ENCODE results near the gene ERP27.

The ERP27 gene

GRCh38 chr12:14959463-14959862 lies 21.1 kb upstream of the ERP27 start:
- DNase-seq, result no peak

- no peak for DNase-seq
Observed at GRCh38 chr12:14959126-14959440, 20.7 kb upstream of the ERP27 start.

DNA sequence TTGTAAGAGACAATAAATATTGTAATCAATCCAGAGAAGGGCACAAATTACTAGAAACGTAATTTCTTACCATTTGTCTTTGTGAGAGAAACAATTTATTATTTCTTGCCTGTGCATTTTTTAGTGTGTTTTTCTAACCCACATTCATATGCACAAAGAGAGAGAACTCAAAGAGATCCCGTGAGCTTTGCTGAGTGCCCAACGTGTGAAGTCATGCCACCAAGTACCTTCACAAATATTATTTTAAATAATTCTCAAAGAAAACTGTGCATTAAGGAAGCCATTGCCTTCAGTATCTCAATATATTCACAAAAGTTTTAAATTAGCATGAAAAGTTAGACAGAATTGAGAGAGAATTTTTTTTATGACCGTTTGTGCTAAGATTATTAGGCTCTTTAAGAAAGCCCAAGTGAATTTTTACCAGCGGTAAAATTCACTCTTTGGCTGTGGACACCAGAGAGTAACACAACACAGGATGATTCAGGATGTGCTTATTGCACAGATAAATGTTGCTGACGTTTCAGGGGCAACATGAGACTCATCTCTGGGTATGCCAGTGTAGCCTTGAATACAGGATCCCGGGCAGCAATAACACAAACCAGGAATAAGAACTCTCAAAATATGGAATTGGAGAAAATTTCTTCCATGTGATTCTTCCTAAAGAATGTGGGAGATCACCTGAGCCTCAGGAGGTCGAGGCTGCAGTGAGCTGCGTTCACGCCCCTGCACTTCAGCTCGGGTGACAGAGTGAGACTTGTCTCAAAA lies 20.2 kb upstream of the ERP27 start:
- no peak for DNase-seq

GRCh38 chr12:14957551-14958168 lies 19.3 kb upstream of the ERP27 start:
- DNase-seq, result peak; percentile 26

DNA sequence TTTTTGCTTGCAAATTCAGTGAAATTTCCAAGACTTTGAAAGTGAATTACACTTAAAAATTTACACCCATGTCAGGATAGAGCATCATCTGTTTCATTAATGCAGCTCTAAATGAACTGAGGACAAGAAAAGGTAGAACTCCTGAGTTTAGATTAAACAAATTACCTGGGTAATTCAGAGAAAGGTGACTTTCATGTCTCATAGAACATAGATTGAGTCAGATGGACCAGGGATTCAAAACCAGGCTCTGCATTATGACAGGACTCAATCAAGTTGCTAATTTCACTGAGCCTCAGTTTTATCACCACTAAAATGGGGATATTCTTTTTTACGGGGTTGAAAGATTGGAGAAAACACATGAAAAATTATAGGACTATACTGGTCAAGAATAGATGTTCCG lies 18.6 kb upstream of the ERP27 start:
- no peak for DNase-seq

DNA sequence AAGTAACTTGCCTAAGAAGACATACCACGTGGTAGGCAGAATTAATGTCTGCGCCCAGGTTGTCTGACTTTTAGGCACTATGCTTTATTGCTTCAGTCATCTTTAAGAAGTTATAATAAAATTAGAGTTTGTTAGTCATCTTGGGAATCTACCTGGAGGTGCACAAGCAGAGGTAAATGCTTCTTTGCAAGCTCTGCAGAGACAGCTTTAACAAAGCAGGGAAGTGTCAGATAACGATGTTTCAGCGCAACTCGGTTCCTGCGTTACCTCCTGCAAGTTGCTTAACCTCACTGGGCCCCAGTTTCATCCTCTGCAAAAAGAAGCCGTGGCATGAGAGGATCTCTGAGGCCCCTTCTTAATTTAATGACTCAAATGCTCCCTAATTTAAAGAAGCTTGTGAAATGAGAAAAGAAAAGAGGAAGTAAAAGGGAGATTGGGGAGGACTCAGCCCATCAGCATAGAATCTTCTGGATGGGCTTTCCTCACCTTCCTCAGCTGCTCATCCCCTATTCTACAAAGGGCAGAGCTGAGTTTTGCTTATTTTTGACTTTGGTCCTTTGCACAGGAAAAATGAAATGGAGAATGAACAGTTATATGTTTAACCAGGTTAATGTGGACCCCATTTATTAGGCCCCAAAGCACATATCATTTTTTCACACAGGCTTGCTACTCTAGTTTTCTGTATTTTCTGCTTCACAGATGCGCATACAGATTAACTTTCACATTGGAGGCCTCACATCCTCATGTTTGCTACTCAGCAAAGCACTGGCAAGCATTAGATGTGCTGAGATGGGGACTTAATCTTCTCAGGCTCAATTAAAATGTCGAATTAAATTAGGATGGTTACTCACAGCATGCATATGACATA lies 17.9 kb upstream of the ERP27 start:
- peak; percentile 73 for DNase-seq

DNA sequence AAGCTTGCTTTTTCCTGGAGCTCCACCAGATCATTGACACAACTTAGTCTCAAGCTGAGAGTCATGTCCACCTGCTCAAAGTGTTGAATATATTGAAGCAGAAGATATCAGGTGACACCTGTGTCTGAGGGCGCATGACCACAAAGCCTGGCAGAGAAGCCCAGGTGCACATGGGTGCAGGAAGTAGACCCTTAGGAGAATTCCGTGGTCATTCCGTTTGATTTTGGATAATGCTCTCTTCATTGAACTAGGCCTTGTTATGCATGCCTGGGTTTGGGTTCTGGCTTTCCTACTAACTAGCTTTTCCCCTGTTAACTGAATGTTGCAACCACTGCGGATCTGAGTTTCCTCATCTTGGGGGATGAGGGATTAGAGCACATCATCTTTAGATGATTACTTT lies 15.9 kb upstream of the ERP27 start:
- DNase-seq, result peak; percentile 85

GRCh38 chr12:14953752-14954151 lies 15.4 kb upstream of the ERP27 start:
- DNase-seq, result no peak

- DNase-seq, result peak; percentile 78
Observed at GRCh38 chr12:14952299-14952921, 14.1 kb upstream of the ERP27 start.

DNA sequence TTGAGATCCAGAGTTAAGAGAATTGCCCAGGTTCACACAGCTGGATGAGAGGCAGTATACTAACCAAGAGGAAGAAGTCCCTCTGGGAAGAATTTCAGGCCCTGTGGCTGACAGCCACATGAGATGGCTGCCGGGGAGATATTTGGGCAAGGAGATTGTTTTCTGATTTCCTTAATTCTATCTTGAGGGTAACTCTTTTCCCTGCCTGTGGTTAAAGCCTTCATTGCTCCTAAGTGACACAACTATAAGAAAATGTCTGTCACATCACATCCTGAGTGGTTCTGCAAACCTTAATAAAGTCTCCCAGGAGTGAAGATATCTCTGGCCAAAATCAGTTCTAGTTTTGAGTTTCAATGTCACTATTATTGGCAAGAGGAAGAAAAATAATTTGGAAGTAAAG lies 13.5 kb upstream of the ERP27 start:
- no peak for DNase-seq

DNA sequence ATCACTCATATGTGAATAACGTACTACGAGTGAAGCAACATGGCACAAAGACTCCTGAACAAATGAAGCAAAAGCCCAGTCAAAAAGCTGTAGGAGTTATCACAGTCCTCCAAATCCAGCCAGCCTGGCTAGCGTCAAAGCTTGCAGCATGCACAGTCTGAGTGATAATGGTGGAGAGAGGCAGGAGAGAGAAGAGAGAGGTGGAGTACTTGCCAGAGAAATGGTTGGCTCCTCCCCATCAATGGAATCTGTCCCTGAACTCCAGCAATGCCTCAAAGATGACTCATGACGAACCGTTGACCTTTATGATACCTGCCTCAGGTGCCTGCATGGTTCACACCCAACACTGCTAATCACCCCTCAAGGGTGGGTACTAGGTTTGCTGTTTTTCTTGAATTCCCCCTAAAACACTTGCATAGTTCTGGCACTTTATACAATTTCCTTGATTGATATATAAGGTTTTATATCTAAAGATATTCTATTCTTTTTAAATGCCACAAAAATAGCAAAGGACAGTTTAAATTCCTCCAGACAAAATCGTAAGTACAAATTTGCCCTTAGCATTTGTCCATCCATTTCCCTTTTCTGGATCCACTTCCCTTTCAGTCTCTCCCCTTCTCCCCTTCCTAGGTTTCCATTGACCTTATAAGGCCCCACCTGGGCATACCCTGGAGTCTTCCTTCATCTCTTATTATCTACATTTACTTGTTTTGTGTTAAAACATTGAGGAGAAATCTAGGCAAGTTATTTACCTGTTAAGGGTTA lies 12.8 kb upstream of the ERP27 start:
- DNase-seq, result no peak

DNA sequence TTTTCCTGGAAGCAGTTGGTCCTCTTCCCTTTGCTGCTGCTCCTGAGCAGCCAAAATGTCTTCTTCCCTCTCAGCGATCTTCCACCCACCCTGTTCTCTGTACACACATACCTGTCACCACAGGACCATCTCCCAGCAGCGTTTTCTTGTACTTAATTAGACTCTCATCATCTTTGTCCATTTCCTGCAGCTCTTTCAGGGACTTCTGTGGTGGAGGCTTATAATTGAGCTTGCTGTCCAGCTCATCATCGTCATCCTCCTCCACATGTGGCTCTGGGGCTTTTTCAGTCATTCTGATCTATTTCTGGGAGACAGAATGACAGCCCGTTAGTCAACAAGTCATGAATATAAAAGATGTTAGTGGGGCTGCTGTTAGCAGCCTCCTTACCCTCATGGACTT lies 12.1 kb upstream of the ERP27 start:
- no peak for DNase-seq

DNA sequence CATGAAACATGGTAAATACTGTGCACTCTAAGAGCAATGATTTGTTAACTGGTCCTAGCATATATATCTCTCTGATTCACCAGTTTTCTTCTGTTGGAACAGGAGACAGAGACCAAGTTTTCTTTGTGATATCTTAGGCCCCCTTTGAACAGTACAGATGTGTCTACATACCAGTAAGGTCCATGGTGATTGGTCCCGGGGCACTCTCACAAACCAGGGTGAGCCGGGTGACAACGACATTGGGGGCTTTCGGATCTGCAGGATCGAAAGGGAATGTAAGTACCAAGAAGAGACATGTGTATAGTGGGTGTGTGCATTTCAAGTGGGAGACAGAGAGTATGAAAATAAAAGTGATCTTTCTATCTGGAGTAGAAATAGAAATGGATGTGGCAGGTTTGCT lies 11.3 kb upstream of the ERP27 start:
- DNase-seq, result no peak

DNA sequence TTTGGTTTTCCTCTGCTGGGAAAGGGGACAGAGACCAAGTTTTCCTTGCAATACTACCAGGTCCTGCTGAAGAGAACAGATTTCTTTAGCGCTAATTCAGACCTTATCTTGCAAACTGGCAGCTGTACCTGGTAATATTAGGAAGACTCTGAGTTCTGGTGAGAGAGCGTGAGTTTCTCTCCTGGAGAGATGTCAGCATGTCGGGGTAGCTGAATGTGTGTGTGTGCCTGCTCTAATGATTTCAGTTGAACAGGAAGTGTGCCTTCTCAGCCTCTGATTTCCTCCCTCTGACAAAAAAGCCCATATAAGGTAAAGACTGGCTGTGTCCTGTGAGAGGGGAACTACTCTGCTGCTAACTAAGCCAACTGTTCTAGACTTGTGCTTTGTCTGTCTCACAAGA lies 10.3 kb upstream of the ERP27 start:
- DNase-seq, result peak; percentile 63

DNA sequence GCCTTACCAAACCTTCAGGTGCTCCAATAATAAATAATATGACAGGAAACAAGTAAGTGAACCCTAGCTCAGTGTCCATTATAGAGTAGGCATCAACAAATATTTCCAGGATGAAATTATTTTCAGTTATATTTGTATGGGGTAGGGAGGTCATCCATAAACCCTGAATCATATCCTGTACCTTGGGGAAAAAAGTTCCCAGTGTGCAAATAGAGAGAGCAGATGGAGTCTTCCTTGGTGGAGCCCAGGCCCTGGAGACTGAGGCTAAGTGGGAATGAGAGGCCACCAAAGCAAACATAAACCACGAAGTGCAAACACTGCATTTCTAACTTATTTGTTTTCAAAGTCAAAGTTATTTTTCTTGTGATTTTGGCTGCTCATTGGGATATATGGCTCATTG lies 8.5 kb upstream of the ERP27 start:
- DNase-seq, result no peak

GRCh38 chr12:14946162-14946561 lies 7.8 kb upstream of the ERP27 start:
- DNase-seq, result no peak

GRCh38 chr12:14942196-14942931 lies 4.0 kb upstream of the ERP27 start:
- no peak for DNase-seq

DNA sequence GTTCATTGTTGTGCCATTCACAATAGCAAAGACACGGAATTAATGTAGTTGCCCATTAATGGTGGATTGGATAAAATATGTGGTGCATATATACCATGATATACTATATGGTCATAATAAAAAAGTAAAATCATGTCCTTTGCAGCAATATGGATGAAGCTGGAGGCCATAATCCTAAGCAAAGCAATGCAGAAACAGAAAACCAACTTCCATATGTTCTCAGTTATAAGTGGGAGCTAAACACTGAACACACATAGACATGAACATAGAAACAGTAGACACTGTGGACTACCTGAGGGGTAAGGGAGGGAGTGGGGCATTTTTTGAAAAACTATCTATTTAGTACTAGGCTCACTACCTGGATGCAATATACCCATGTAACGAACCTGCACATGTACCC lies 3.0 kb upstream of the ERP27 start:
- DNase-seq, result no peak

DNA sequence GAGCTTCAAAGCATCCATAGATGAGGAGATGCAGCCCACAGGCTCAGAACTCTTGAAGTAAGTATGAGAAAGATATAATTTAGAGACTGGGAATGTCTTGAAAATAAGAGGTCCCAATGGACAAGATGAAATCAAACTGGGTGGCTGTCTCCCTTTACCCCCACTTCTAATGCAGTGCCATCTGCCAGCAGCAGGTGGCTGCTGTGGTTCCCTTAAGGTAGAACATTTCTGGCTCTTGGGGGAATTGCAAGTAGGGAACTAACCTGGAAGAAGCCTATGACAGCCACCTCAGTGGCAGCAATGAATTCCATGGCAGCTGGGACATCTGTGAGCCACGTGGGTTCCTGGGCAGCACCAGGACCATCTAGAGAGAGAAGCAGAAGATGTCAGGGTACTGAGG lies 648 bp downstream of the ERP27 start:
- DNase-seq, result peak; percentile 32

DNA sequence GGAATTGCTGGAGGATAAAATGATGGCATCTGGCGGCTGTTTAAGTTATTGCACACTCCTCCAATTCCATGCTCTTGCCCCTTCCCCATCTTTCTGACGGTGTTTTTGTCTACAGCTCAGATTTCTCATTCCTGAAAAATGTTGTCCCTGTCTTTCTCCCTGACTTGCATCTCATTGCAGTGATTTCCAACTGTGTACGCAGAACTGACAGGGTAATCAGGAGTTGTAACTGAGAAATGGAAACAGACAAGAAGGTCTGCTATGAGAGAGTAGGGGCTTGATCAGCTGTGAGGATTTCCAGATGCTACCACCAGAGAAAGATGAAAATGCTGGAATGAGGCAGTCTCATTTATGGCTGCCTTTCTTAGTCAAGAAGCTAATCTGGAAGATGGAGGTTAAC lies 1.3 kb downstream of the ERP27 start:
- no peak for DNase-seq

DNA sequence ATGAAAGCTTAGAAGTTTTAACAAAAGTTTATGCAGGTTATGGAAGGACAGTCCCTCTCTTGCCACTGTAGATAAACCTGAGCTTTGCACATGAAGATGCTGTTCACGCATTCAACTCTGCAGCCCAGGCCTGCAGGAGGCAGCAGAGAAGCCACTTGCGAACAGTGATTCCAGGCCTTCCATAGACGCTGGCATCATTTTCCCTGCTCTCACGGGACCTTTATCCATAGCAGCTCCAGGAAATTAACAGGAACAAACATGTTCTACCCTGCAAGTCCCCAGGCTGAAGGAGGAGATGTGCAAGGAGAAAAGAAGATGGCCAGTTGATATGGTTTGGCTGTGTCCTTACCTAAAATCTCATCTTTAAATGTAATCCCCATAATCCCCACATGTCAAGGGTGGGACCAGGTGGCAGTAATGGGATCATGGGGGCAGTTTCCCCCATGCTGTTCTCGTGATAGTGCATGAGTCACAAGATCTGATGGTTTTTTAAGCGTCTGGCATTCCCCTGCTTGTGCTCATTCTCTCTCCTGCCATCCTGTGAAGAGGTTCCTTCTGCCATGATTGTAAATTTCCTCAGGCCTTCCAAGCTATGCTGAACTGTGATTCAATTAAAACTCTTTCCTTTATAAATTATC lies 2.0 kb downstream of the ERP27 start:
- no peak for DNase-seq

DNA sequence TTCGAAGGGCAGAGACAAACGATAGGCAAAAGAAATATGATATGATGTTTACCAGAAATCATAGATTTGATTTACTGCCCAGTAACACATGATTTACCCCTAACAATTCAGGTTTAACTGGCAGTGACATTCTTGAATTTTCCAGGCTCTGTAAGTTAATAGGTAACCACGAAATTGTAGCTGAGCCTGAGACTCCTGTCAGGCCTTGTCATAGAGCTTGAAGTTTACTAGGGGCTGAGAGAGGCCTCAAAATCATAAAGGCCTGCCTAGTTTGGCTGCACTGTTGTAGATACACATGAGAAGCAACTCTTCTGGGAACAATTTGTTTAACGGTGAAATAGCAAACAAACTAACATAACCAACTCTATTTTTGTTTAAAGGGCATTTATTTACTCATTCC lies 3.3 kb downstream of the ERP27 start:
- DNase-seq, result no peak
